Panc1 (cell line): Measurements from ENCODE around the gene TEX50. TPM values are rescaled to one million over a fixed set of nuclear protein-coding genes. Genes with fewer than 3 reads are reported as not detected.

ENCODE experiments used
- ATAC-seq: fragments of 200-7000 bp; cut with Tn5 transposase; 2 replicates; pipeline ENCODE4 v1.9.1; 2020; ENCODE audit warnings: mild to moderate bottlenecking, moderate library complexity
- BruUV-seq: library from RNA; stranded (reverse); fragments of 400-500 nt; replicated peaks from 2 replicates; lab custom pipeline; 2021; lab: Mats Ljungman, UMichigan
- CTCF ChIA-PET: fragments of 300-600 bp; sonication (Branson Sonifier 250); formaldehyde crosslinking; loops from one replicate; lab custom pipeline; 2022; ENCODE audit warnings: antibody characterized with exemption; lab: Charles Lee
- POLR2A ChIA-PET: fragments of 300-600 bp; sonication (Branson Sonifier 250); formaldehyde crosslinking; loops from one replicate; lab custom pipeline; 2022; ENCODE audit warnings: antibody characterized with exemption; lab: Charles Lee
- DNase-seq: peaks from one replicate; pipeline ENCODE4 v3.0.0-alpha.2; 2010; ENCODE audit warnings: low read depth, low spot score
- H3K27ac ChIP-seq: 2 replicates; pipeline ENCODE4 v1.5.1; 2011; ENCODE audit warnings: mild to moderate bottlenecking, low read length, inconsistent platforms
- H3K27me3 ChIP-seq: fragments of 200-500 bp; sonication (Bioruptor generic); 2 replicates; pipeline ENCODE4 v1.6.0; 2014; ENCODE audit warnings: low read length, inconsistent platforms; ENCODE audit not compliant: control insufficient read depth, insufficient read depth
- H3K36me3 ChIP-seq: fragments of 200-500 bp; sonication (Bioruptor generic); 2 replicates; pipeline ENCODE4 v1.5.1; 2014; ENCODE audit warnings: inconsistent platforms, mild to moderate bottlenecking, low read length, moderate library complexity; ENCODE audit not compliant: control insufficient read depth, insufficient read depth
- H3K4me1 ChIP-seq: 2 replicates; pipeline ENCODE4 v1.5.1; 2011; ENCODE audit warnings: inconsistent platforms, mild to moderate bottlenecking, low read length, moderate library complexity; ENCODE audit not compliant: control insufficient read depth, insufficient read depth
- H3K4me3 ChIP-seq, 2 experiments: 2 replicates each; pipeline ENCODE4 v1.5.1; 2011 to 2012; ENCODE audit warnings: low read depth in 2 of 2, low read length in 2 of 2, mild to moderate bottlenecking in 2 of 2, inconsistent platforms in 1 of 2, moderate library complexity in 1 of 2
- H3K9me3 ChIP-seq: fragments of 200-500 bp; sonication (Bioruptor generic); 2 replicates; pipeline ENCODE4 v1.5.1; 2014; ENCODE audit warnings: low read depth, mild to moderate bottlenecking, inconsistent platforms, low read length, moderate library complexity; ENCODE audit not compliant: control insufficient read depth, insufficient read depth
- POLR2AphosphoS5 ChIP-seq: IDR thresholded peaks from 2 replicates; pipeline ENCODE4 v1.6.1; 2012; ENCODE audit warnings: mild to moderate bottlenecking, low read depth, low read length, moderate library complexity
- SIN3A ChIP-seq: IDR thresholded peaks from 2 replicates; pipeline ENCODE4 v1.6.1; 2012; ENCODE audit warnings: low read depth, mild to moderate bottlenecking, low read length, moderate library complexity, borderline replicate concordance; ENCODE audit not compliant: insufficient read depth
- TCF7L2 ChIP-seq: IDR thresholded peaks from 2 replicates; pipeline ENCODE4 v1.6.1; 2011; ENCODE audit warnings: mild to moderate bottlenecking, low read depth, low read length, inconsistent platforms
- in situ Hi-C: cut with HindIII; loops from 2 replicates; pipeline ENCODE4 v1.10.0; 2016; ENCODE audit warnings: low sequenced_read_pairs, low pct_unique_long_range_greater_than_20kb
- intact Hi-C: fragments of 100-400 bp; cut with micrococcal nuclease; formaldehyde crosslinking; loops from one replicate; pipeline ENCODE4 v1.10.0; 2022; ENCODE audit not compliant: unreplicated experiment
- total RNA-seq: library from RNA; stranded (reverse); gene quantifications from one replicate; pipeline ENCODE4 v1.2.1, GENCODE V29; 2021; ENCODE audit not compliant: unreplicated experiment
- TF ChIP-seq, protein P1 (sequence below): fragments of 450-650 bp; IDR thresholded peaks from 2 replicates; pipeline ENCODE4 v1.5.1; 2017; ENCODE audit warnings: mild to moderate bottlenecking
- TF ChIP-seq, protein P2 (sequence below), 2 experiments: IDR thresholded peaks; 2 replicates each; pipeline ENCODE4 v1.6.1; 2011 to 2012; ENCODE audit warnings: low read depth in 2 of 2, control low read depth in 1 of 2, low read length in 1 of 2, mild to moderate bottlenecking in 1 of 2, moderate library complexity in 1 of 2; ENCODE audit not compliant: insufficient read depth in 1 of 2

The TEX50 gene
- total RNA-seq, 1 experiment from 2014 or later: not detected

DNA sequence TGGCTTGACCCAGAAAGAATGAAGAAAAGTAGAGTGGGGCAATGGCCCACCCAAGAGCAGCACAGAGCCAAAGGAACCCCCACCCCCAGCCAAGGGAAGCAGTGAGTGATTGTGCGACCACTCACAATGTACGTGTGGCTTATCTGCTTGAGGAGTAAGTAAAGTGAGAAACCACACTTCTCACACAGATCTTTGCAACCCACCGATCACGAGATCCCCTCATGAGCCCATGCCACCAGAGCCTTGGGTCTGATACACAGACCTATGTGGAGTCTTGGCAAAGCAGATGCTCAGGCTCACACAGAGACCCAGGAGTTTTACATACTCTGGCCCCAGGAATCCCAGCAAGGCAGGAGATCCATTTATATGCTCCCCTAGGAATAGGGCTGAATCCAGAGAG is 18.3 kb upstream of the TEX50 start:
- ChIA-PET CTCF (no interaction called here), POLR2A (interaction anchor here (0.6 kb wide), 1 partner anchor 523 kb away, joined by 3 read pairs; no protein-coding TSS in a partner anchor)
- BruUV-seq: no TSS peak
- Histone ChIP-seq H3K36me3 (no peaks in the 10 kb centered on the region), H3K27ac (no peak overlapping the region), H3K27me3 (no peaks in the 10 kb centered on the region), H3K9me3 (no peaks in the 10 kb centered on the region), H3K4me3 (no peak overlapping the region), H3K4me1 (no peaks in the 10 kb centered on the region)
- TF ChIP-seq, protein P1, sequence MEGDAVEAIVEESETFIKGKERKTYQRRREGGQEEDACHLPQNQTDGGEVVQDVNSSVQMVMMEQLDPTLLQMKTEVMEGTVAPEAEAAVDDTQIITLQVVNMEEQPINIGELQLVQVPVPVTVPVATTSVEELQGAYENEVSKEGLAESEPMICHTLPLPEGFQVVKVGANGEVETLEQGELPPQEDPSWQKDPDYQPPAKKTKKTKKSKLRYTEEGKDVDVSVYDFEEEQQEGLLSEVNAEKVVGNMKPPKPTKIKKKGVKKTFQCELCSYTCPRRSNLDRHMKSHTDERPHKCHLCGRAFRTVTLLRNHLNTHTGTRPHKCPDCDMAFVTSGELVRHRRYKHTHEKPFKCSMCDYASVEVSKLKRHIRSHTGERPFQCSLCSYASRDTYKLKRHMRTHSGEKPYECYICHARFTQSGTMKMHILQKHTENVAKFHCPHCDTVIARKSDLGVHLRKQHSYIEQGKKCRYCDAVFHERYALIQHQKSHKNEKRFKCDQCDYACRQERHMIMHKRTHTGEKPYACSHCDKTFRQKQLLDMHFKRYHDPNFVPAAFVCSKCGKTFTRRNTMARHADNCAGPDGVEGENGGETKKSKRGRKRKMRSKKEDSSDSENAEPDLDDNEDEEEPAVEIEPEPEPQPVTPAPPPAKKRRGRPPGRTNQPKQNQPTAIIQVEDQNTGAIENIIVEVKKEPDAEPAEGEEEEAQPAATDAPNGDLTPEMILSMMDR: no peak
- TF ChIP-seq TCF7L2 (no peak), POLR2AphosphoS5 (no peak), SIN3A (no peak)
- TF ChIP-seq, protein P2, sequence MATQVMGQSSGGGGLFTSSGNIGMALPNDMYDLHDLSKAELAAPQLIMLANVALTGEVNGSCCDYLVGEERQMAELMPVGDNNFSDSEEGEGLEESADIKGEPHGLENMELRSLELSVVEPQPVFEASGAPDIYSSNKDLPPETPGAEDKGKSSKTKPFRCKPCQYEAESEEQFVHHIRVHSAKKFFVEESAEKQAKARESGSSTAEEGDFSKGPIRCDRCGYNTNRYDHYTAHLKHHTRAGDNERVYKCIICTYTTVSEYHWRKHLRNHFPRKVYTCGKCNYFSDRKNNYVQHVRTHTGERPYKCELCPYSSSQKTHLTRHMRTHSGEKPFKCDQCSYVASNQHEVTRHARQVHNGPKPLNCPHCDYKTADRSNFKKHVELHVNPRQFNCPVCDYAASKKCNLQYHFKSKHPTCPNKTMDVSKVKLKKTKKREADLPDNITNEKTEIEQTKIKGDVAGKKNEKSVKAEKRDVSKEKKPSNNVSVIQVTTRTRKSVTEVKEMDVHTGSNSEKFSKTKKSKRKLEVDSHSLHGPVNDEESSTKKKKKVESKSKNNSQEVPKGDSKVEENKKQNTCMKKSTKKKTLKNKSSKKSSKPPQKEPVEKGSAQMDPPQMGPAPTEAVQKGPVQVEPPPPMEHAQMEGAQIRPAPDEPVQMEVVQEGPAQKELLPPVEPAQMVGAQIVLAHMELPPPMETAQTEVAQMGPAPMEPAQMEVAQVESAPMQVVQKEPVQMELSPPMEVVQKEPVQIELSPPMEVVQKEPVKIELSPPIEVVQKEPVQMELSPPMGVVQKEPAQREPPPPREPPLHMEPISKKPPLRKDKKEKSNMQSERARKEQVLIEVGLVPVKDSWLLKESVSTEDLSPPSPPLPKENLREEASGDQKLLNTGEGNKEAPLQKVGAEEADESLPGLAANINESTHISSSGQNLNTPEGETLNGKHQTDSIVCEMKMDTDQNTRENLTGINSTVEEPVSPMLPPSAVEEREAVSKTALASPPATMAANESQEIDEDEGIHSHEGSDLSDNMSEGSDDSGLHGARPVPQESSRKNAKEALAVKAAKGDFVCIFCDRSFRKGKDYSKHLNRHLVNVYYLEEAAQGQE (IDR thresholded peaks at IDR 0.05; ENCODE audit: insufficient read depth in 1 of 2, low read depth in 2 of 2, low read length in 1 of 2): no peak
- DNase-seq (no peak), ATAC-seq (no peak)
- in situ Hi-C loops (no loop called here), intact Hi-C loops (no loop called here)

DNA sequence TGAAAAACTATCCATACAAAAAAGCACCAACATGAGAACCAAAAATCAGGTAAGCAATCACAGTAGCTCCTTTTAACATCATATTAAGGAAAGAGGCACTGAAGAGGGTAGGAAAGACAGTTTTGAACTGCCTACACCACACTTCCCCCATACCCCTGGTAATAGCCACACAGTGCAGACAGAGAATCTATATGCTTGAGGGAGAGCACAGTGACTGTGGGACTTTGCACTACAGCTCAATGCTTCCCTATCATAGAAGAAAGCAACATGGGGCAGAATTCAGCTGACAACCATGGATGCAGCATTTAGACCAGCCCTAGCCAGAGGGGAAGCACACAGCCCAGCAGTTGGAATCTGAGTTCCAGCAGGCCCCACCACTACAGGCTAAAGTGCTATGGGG is 7.9 kb upstream of the TEX50 start:
- intact Hi-C loops: no loop called here
- BruUV-seq: no TSS peak
- no peaks in the 10 kb centered on the region for H3K9me3 ChIP-seq
- no peaks in the 10 kb centered on the region for H3K36me3 ChIP-seq
- no peak overlapping the region for H3K4me3 ChIP-seq
- in situ Hi-C loops: no loop called here
- TF ChIP-seq, protein P2 (IDR thresholded peaks at IDR 0.05; ENCODE audit: insufficient read depth in 1 of 2, low read depth in 2 of 2, low read length in 1 of 2): no peak
- TF ChIP-seq POLR2AphosphoS5: no peak
- TF ChIP-seq, protein P1: no peak
- TF ChIP-seq TCF7L2: no peak
- no peak for TF ChIP-seq SIN3A
- ATAC-seq (no peak), DNase-seq (no peak)
- H3K4me1 ChIP-seq: no peaks in the 10 kb centered on the region
- ChIA-PET POLR2A (interaction anchor here (0.6 kb wide), 1 partner anchor 263 kb away, joined by 5 read pairs; no protein-coding TSS in a partner anchor), CTCF (no interaction called here)
- no peaks in the 10 kb centered on the region for H3K27me3 ChIP-seq
- no peak overlapping the region for H3K27ac ChIP-seq
